NB4 (cell line): ENCODE results near the gene EPN2.
"Not testable (repeated sequence)": the region's sequence is repeated elsewhere in the genome, so short reads cannot be mapped to it uniquely, and the experiment has no call there.

Experiments used
- DNase-seq: peaks from one replicate; pipeline ENCODE4 v3.0.0; 2010; ENCODE audit warnings: low read depth
- H3K4me3 ChIP-seq: one replicate; pipeline ENCODE4 v1.5.1; 2011; ENCODE audit warnings: mild to moderate bottlenecking, low read depth, low read length, moderate library complexity

Gene EPN2

DNA sequence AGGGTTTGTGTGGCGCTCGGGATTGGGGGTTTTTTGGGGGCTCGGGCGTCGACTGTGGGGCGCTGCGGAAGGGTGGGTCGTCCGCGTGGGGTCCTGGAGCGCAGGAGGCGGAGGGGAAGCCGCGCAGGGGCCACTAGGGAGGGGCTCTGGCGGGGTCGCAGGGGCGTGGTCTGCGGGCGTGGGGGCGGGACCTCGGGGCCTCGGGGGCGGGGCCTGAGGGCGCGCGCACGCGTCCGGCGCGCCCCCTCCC lies at the start of gene EPN2:
Gene EPN2 (plus strand): TSS at position 228 of the 250 bp plus-strand sequence. CDS start 45,754 bp downstream, outside the sequence.
- H3K4me3 ChIP-seq, DNase-seq: not testable (repeated sequence)

DNA sequence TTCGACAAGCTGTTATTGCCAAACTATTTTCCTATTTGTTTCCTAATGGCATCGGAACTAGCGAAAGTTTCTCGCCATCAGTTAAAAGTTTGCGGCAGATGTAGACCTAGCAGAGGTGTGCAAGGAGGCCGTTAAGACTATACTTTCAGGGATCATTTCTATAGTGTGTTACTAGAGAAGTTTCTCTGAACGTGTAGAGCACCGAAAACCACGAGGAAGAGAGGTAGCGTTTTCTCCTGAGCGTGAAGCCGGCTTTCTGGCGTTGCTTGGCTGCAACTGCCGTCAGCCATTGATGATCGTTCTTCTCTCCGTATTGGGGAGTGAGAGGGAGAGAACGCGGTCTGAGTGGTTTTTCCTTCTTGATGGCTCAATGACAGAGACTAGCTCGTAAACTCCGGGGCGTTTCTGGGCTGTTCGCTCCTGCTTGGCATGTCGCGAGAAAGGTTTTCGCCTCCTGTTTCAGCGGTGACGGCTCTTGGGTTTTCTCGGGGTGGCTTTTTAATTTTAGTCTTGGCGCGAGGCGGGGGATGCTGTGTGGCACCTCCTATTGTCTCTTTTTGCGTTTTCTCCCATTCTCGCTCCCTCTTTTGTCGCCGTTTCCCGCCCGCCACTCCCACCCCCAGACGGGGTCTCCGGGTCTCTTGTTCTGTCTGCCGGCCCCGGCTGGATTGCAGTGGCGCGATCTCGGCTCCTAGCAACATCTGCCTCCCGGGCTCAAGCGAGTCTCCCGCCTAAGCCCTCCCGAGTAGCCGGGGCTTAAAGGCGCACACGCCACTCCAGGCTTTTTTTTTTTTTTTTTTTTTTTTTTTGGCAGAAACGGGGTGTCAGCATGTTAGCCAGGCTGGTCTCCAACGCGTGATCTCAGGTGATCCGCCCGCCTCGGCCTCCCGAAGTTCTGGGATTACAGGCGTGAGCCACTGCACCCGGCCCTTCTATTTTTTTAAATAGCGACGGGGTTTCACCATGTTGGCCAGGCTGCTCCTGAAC lies 49.0 kb upstream of the EPN2 start:
- DNase-seq, H3K4me3 ChIP-seq: not testable (repeated sequence)

DNA sequence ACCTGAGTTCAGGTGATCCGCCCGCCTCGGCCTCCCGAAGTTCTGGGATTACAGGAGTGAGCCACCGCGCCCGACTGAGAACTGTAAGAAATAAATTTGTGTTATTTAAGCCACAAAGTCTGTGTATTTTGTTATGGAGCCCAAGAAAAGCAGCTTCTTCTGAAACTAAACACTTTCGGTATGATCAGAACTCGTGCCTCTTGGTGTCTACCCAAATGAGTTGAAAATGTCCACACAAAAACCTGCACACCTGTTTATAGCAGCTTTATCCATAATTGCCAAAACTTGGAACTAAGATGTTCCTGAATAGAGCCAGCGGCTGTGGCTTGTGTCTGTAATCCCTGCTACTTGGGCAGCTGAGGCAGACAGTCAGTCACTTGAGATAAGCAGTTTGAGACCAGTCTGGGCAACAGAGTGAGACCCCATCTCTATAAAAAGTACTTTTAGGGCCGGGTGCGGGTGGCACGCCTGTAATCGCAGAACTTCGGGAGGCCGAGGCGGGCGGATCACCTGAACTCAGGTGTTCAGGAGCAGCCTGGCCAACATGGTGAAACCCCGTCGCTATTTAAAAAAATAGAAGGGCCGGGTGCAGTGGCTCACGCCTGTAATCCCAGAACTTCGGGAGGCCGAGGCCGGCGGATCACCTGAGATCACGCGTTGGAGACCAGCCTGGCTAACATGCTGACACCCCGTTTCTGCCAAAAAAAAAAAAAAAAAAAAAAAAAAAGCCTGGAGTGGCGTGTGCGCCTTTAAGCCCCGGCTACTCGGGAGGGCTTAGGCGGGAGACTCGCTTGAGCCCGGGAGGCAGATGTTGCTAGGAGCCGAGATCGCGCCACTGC lies 48.1 kb upstream of the EPN2 start:
- DNase-seq, H3K4me3 ChIP-seq: not testable (repeated sequence)

DNA sequence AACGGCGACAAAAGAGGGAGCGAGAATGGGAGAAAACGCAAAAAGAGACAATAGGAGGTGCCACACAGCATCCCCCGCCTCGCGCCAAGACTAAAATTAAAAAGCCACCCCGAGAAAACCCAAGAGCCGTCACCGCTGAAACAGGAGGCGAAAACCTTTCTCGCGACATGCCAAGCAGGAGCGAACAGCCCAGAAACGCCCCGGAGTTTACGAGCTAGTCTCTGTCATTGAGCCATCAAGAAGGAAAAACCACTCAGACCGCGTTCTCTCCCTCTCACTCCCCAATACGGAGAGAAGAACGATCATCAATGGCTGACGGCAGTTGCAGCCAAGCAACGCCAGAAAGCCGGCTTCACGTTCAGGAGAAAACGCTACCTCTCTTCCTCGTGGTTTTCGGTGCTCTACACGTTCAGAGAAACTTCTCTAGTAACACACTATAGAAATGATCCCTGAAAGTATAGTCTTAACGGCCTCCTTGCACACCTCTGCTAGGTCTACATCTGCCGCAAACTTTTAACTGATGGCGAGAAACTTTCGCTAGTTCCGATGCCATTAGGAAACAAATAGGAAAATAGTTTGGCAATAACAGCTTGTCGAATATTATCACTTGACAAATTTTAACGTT lies 47.3 kb upstream of the EPN2 start:
- not testable (repeated sequence) for DNase-seq, H3K4me3 ChIP-seq

DNA sequence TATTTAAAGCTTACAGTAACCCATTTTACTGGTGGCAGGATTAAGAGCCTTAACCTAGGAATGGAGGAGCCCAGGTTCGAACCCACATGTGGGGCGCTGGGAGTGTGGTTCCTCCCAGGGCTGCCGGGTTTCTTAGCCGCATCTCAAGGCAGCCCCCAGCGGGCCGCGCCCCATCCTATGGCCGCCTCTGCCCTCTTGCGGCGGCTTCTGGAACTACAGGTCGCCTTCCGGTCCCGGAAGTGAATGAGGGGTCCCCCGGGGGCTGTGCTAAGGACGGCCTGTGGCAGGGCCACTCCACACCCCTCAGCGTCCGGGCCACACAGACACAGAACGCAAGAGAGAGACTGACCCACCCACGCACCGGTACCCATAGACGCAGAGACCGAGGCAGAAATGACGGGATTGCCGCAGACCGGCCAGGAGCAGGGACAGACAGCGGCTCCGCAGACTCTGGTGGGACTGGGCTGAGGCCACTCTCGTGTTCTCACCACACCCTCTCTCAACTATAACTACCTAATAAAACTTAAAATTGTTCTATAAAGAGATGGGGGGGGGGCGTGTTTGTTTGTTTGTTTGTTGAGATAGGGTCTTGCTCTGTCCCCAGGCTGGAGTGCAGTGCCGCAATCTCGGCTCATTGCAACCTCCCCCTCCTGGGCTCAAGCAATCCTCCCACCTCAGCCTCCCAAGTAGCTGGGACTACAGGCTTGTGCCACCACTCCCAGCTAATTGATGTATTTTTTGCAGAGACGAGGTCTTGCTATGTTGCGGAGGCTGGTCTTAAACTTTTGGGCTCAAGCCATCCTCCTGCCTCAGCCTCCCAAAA lies 40.6 kb upstream of the EPN2 start:
- not testable (repeated sequence) for H3K4me3 ChIP-seq, DNase-seq

DNA sequence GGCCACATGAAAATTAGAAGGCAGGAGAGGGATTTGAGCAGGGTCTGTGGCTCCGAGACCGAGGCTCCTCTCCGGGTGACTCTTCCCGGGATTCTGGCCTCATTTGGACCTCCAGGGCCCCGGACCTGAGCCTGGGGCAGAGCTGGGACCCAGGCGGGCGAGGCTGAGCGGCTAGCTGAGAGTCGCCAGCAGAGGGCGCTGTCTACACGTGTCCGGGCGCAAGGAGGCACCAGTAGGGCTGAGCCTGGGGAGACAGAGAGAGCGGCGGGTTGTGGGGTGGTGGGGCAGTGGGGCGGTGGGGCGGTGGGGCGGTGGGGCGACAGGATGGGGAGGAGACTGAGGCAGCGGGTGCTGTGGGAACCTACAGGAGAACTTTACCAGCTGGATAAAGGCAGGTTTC lies 34.7 kb upstream of the EPN2 start:
- H3K4me3 ChIP-seq, DNase-seq: not testable (repeated sequence)

DNA sequence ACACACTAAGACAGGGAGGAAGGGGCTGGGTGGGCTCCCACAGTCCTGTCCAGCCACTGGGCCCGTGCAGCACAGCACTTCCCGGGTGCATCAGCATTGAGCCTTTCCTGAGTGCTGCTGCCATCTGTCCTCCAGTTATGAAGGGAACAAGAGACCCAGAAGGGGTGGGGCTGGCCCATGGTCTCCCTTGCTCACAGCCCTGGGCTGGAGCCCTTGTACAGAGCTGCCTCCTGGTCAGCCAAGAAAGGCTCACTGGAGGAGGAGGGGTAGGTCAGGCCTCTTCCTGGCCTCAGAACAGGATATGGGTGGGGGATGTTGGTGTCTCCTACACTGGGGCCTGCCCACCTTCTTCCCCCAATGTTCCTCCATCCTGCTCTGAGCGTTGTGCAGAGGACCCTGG lies 33.7 kb upstream of the EPN2 start:
- DNase-seq, result not testable (repeated sequence)

DNA sequence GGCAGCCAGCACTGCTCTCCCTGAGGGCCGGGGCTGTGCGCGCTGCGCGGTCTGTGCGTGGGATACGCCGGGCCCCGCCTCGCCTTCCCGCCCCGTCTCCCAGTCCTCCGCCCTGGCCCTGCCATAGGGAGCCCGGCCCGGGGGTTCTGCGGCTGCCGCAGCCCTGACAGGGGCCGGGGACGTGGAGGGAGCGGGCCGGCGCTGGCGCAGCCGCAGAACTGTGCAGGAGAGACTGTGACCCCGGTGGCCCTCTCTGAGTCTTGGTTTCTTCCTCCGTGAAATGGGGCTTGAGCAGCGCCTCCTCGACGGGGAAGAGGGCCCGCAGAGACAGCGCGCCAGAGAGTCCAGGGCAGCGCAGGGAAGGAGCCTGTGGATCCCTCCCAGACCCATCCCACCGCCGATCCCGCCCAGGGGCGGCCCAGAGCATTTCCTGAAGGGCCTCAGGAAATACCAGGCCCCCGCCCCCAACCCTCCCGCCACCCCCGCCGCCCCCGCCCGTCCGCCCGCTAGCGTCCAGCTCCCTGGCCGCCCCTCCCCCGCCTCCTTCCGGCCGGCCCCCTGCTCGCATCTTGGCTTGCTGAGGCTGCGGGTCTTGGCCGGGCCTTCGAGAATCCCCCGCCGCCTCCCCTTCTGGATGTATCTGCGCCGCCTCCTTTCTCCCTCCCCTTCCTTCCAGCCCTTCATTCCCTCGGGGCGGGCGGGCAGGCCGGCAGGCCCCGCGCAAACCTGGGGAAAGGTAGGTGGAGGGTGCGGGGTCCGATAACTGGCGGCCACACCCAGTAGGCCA lies 21.9 kb upstream of the EPN2 start:
- DNase-seq, H3K4me3 ChIP-seq: not testable (repeated sequence)

More for the DNA sequence above, 33.7 kb upstream of the EPN2 start:
- not testable (repeated sequence) for H3K4me3 ChIP-seq

DNA sequence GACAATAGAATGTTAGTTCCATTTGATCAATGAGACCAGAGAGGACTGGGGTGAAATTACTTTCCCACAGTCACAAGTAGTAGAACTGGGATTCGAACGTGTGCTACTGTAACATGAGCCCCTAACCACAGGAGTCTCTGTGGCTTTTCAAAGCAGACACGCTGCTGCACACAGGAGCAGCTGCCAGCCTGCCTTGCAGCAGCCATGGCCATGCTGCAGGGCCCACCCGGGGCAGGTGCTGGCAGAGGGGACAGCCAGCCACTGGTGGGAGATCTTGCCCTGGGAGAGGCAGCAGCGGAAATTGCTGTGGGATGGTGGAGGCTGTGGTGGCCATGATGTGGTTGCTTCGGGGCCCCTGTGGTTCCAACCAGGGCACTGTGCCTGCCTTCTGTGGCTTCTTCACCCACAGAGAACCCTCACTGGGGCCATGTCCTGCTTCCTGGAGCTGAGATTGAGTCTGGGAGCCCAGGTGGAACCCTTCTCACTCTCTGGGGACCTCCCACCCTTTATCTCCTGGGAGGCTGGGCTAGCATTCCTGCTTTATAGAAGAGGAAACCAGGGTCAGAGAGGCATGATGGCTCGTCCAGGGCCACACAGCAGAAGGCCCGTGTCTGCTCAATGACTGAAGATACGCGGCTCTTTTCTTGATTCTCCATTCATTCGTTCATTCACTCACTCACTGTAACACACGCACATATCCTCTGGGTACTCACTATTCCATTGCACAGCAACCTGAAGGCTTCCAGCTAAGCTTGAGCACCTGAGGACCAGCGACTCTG lies 20.8 kb upstream of the EPN2 start:
- DNase-seq, H3K4me3 ChIP-seq: not testable (repeated sequence)

DNA sequence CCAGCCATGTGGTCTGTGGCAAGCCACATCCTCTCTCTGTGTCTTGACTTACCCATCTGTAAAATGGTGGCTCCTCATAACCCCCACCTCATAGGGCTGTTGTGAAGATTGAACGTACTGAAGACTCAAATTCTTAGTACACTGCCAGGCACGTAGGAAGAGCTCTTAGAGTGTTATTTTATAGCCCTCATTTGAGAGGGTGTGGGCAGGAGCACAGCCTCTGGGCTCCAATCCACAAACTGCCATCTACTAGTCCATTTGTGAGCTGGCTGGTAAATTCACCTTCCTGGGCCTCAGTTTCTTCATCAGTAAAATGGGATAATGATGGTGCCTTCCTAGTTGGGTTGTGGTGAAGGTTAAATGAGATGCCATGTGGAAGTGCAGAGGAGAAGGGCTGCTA lies 18.3 kb upstream of the EPN2 start:
- DNase-seq, H3K4me3 ChIP-seq: not testable (repeated sequence)

DNA sequence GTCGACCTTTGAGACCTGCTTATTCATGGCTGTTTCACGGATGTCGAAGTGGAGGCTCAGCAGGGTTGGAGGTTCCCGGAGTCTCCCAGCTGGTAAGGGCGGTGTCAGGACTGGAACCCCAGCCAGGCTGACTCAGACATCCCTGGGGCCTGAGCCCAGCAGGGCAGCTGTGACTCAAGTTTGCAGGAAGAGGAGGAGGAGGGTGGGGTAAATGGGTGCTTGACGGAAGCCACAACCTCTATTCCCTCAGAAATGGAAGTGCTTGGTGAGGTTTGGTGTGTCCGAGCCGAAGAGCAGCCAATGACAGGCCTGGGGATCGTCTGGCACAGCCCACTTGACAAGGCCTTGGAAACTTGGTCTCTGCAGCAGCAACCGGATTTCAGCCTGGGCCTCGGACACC lies 17.8 kb upstream of the EPN2 start:
- not testable (repeated sequence) for DNase-seq, H3K4me3 ChIP-seq

DNA sequence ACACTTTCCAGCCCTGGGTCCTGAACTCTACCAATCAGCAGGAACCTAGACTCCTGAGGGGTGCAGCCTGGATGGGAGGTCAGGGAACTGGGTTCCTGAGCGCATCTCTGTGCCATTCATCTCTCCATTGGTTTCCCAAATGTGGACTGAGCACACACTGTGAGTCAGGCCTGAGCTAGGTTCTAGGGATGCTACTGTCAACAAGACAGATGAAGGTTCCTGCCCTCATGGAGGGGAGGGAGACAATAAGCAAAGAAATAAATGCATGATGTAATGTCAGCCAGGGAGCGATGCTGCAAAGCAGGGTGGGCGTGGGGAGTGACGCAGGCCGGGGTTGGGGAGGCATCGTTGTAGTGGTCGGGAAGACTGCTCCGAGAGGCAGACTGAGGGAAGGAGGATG lies 17.0 kb upstream of the EPN2 start:
- DNase-seq, H3K4me3 ChIP-seq: not testable (repeated sequence)

DNA sequence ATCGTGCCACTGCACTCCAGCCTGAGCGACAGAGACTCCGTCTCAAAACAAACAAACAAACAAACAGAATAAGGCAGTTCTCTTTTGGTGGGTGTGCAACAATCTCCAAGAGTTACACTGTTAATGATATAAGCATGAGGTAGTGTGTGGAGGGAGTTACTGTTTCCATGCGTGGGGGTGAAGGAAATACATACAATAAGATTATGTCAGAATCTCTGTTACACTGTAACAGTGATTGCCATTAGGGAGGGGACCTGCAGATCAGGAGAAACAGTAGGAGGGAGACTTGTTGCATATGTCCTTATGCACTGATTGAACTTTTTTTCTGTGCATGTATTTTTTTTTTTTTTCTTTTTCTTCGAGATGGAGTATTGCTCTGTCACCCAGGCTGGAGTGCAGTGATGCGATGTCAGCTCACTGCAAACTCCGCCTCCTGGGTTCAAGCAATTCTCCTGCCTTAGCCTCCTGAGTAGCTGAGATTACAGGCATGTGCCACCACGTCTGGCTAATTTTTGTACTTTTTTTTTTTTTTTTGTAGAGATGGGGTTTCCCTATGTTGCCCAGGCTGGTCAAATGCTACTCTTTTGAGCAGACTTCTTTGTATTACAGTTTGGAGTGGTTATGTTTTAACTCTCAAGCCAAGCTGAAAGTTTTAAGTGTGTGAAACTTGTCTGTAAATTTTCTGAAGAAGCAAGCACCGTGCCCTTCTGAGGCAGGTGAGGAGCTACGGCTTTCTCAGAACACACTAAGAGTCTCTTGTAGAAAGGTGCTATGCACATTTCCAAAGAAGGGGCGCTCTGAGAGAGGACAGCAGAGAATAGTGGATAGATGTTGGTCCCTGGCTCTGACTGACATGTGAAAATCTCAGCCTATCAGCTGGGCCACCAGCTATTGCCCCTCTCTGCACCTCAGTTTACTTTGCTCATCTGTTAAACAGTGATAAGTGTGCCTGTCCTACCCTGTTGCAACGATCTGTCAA lies 10.3 kb upstream of the EPN2 start:
- DNase-seq, H3K4me3 ChIP-seq: not testable (repeated sequence)

DNA sequence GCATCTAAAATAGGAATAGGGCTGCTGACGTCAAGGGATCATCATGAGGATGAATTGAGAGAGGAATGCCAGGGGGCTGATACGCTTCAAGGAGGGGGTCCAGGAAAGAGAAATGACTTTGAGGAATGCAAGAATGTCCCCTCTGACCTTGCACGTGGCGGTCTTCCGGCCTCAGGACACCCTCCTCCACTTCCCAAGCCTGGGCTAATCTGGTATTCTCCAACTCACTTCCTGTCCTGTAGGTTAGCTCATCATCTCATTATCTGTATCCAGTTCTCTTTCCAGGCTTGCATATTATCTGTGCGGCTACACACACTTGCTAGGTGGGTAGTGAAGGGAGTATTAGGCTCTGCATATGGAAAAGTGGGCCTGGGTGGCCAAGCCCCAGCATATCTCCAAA lies 2.5 kb upstream of the EPN2 start:
- not testable (repeated sequence) for H3K4me3 ChIP-seq, DNase-seq

DNA sequence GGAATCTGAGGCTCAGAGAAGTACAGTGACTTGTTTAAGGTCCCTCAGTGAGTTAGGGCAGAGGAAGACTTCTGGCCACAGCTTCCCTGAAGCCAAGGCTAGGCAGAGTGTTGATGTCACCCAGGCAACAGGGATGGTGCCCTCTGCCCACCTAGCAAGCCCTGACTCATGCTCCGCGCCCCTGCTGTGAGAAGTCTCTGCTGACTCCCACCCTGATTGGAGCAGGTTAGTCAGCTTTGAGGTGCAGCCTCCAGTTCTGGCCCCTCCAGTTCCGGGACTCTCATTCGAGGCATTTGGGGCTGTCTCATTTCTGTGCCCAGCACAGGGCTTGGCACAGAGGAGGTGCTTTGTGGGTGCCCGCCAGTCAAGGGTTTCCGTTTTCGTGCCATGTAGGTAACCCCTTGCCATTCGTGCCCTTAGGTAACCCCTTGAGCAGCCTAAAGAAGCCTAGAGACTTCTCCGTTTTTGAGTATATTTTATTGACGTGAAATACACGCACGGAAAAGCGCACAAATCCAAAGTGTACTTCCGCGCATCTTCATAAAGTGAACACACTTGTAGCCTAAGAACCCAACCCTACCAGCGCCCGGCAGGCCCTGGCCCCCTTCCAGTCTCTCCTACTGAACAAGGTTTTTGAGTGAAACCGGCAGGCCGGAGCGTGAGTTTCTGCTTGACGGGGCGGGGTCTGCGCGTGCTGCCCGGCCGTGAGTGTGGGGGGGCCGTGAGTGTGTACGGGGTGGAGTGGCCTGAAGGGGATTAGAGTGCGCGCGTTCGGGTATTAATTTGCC lies 621 bp upstream of the EPN2 start:
- DNase-seq, H3K4me3 ChIP-seq: not testable (repeated sequence)
